HepG2 (cell line): ENCODE data around the gene CDCP1.

ENCODE experiments used
- MAX ChIP-seq: IDR thresholded peaks from 2 replicates; pipeline ENCODE4 v1.6.1; 2012; ENCODE audit warnings: inconsistent platforms
- NFIB ChIP-seq: sonication (generic); formaldehyde crosslinking; IDR thresholded peaks from 2 replicates; pipeline ENCODE4 v1.9.0; 2021; ENCODE audit warnings: missing genetic modification reagents, mild to moderate bottlenecking, borderline replicate concordance
- POLR2A ChIP-seq, 2 experiments: IDR thresholded peaks; 2 replicates each; pipeline ENCODE4 v1.6.1; 2011; ENCODE audit warnings: low read depth in 2 of 2, low read length in 2 of 2, mild to moderate bottlenecking in 1 of 2, moderate library complexity in 1 of 2; ENCODE audit not compliant: insufficient read depth in 1 of 2
- PRDM15 ChIP-seq: sonication (generic); formaldehyde crosslinking; IDR thresholded peaks from 2 replicates; pipeline ENCODE4 v1.4.0; 2020; ENCODE audit warnings: missing genetic modification reagents
- ZNF501 ChIP-seq: sonication (generic); formaldehyde crosslinking; IDR thresholded peaks from 2 replicates; pipeline ENCODE4 v1.5.1; 2020; ENCODE audit warnings: mild to moderate bottlenecking, moderate library complexity, missing genetic modification reagents
- ZNF556 ChIP-seq: sonication (generic); formaldehyde crosslinking; IDR thresholded peaks from 2 replicates; pipeline ENCODE4 v1.4.0; 2020; ENCODE audit warnings: mild to moderate bottlenecking, missing genetic modification reagents, borderline replicate concordance
- ZNF564 ChIP-seq: sonication (generic); formaldehyde crosslinking; IDR thresholded peaks from 2 replicates; pipeline ENCODE4 v1.8.1; 2023; ENCODE audit warnings: mild to moderate bottlenecking, missing genetic modification reagents

- TF ChIP-seq ZNF501 (CRISPR knock-in tag) (no peak), NFIB (CRISPR knock-in tag) (no peak), ZNF556 (CRISPR knock-in tag) (no peak), POLR2A (IDR thresholded peaks at IDR 0.05; ENCODE audit: insufficient read depth in 1 of 2, low read depth in 2 of 2, low read length in 2 of 2) (no peak), MAX (no peak), PRDM15 (CRISPR knock-in tag) (no peak), ZNF564 (CRISPR knock-in tag) (no peak)
Measured at GRCh38 chr3:45185461-45185860, 39.3 kb upstream of the CDCP1 start.
